GM21825 (cell line): ENCODE data around the gene DHX40.
A peak's percentile ranks its signal among the peaks of the same experiment; 100 is the strongest.
"Not testable (repeated sequence)": the region's sequence is repeated elsewhere in the genome, so short reads cannot be mapped to it uniquely, and the experiment has no call there.

Experiments used
- ATAC-seq: cut with Tn5 transposase; IDR thresholded peaks from one replicate; pipeline ENCODE4 v1.9.1; 2021; ENCODE audit warnings: mild to moderate bottlenecking, moderate library complexity; ENCODE audit not compliant: unreplicated experiment

The DHX40 gene

GRCh38 chr17:59627274-59627673 is 61.9 kb downstream of the DHX40 start:
- no peak for ATAC-seq

- ATAC-seq, result no peak
Observed at GRCh38 chr17:59627770-59628171, 62.4 kb downstream of the DHX40 start.

DNA sequence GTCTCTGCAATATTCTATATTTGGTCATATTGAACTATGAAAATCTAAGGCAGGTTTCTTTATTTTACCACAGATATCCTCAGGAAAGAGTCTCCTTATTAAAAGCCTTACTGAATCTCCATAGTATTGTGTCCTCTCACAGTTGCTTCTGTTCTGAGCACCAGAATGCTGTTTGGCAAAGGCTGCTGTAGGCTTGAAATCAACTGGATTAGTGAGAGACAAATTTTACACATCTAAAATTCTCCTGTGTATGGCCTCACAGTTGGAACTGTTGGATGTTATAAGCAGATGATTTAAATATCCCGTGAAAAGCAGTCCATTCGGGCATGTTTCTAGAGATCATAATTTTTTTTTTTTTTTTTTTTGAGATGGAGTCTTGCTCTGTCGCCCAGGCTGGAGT is 63.8 kb downstream of the DHX40 start:
- no peak for ATAC-seq

- no peak for ATAC-seq
Observed at GRCh38 chr17:59631276-59631675, 65.9 kb downstream of the DHX40 start.

DNA sequence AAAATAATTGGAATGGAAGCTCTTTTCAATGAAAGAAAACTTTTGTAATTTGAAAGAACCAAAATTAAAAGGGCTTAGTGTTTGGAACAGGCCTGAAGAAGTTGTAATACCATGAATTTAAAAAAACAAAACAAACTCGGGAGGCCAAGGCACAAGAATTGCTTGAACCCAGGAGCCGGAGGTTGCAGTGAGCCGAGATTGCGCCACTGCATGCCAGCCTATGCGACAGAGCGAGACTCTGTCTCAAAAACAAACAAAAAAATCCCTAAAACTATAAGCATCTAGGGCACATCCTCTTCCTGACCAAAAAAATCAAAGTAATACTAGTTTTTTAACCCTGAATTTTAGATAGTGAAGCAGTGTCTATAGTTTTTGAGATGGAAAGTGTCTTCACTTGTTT is 67.0 kb downstream of the DHX40 start:
- no peak for ATAC-seq

- no peak for ATAC-seq
Observed at GRCh38 chr17:59633658-59634359, 68.4 kb downstream of the DHX40 start.

- peak; percentile 50 for ATAC-seq
Observed at GRCh38 chr17:59634632-59635541, 69.5 kb downstream of the DHX40 start.

- ATAC-seq, result no peak
Observed at GRCh38 chr17:59637611-59638310, 72.4 kb downstream of the DHX40 start.

- ATAC-seq, result no peak
Observed at GRCh38 chr17:59638553-59638952, 73.1 kb downstream of the DHX40 start.

- peak; percentile 80 for ATAC-seq
Observed at GRCh38 chr17:59641799-59642484, 76.5 kb downstream of the DHX40 start.

- ATAC-seq, result no peak
Observed at GRCh38 chr17:59642565-59642964, 77.2 kb downstream of the DHX40 start.

DNA sequence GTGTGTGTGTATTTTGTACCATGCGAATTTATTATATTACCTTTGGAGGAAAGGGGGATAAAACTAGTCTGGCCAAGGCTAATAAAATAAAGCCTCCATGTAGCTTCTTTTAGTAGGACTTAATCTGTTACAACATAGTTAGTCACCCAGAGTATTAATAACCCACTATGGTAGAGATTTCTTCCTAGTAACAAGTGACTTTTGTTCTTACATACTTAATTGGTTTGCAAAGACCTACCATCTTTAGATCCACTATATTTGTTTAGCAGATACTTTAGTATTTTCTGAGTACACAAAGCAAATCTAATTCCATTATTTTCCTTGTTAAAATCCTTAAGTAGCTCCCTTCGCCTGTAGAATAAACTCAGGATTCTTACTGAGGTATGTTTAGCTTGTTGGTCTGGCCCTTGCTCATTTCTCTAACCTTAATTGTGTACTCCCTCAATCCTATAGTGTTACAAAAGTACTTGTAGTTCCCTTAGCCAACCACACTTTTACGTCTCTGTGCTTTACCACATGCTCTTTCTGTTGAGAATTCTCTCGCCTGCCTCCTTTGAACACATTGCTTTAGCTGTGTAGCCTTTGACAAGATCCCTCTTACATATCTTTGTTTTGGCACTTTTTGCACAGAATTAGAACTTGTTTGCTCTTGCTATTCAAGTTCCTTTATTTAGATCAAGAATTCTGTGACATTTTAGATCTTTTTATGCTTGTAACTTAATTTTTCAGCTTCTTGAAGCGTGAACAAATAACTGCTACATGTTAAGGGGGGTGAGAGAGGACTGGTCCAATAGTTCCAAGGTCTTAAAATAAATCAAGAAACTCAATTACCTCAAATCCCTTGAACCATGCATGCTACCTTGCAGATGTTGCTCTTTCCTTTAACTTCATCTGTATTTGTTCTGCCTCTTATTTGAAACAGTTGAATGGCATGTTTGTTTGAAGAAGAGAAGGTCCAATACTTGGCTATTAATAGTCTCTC is 78.0 kb downstream of the DHX40 start:
- ATAC-seq, result no peak

DNA sequence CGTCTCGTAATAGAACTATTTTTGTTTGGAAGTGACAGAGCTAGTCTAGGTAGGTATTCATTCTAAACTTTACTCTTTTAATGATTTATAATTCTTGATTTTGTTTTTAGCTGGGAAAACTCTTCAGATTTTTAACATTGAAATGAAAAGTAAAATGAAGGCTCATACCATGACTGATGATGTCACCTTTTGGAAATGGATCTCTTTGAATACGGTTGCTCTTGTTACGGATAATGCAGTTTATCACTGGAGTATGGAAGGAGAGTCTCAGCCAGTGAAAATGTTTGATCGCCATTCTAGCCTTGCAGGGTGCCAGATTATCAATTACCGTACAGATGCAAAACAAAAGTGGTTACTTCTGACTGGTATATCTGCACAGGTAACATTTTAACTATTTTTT is 81.9 kb downstream of the DHX40 start:
- ATAC-seq, result no peak

DNA sequence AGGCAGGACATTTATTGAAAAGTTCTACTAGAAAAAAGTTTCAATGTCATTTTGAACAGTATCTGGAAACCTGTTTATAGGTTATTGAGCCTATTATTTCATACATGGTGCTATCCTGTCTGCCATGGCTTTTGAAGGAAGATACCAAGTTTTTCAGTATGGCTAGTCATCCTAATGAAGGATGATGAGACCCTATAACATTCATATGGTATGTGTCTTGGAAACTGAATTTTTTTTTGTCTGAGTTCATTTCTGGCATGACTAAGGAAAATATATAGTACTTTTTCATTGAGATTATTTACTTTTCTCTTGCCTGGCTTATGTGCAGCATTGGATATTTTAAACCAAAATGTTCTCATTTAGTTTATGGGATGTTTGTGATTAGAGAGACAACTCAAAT is 84.5 kb downstream of the DHX40 start:
- ATAC-seq, result no peak

DNA sequence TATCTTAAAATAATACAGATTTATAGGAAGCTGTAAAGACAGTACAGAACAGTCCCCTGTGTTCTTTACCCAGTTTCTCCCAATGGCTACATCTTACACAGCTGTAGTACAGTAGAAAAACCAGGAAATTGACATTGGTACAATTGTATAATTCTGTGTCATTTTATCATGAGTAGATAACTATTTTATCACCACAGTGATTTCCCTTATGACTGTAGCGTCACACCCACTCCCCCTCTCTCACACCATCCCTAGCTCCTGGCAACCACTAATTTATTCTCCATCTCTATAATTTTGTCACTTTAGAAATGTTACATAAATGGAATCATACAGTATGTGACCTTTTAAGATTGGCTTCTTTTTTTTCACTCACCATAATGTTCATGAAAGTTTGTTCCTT is 85.2 kb downstream of the DHX40 start:
- ATAC-seq, result no peak

DNA sequence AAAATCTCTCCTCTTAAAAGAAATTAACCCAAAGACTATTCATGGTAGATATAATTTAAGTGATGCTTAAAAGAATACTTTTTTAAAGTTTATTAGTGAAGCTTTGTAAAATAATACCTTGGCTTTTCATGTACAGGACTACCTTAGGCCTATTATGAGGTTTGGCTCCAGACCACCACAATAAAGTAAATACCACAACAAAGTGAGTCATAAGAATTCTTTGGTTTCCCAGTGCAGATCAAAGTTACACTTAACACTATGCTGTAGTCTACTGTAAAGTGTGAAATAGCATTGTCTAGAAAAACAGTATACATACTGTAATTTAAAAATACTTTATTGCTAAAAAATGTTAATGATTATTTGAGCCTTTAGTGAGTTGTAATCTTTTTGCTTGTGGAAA is 85.9 kb downstream of the DHX40 start:
- ATAC-seq, result no peak

- ATAC-seq, result no peak
Observed at GRCh38 chr17:59652119-59652518, 86.7 kb downstream of the DHX40 start.

DNA sequence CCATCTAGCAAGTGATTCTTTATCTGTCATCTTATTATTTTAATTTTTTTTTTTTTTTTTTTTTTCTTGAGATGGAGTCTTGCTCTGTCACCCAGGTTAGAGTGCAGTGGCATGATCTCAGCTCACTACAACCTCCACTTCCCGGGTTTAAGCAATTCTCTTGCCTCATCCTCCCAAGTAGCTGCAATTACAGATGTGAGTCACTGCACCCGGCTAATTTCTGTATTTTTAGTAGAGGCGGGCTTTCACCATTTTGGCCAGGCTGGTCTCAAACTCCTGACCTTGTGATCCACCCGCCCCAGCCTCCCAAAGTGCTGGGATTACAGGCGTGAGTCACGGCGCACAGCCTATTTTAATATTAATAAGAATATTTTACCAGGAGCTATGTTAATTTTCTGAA is 91.2 kb downstream of the DHX40 start:
- ATAC-seq, result not testable (repeated sequence)
